GM21529 (cell line): ENCODE data around the gene MED16.
"Not testable (repeated sequence)": the region's sequence is repeated elsewhere in the genome, so short reads cannot be mapped to it uniquely, and the experiment has no call there.

ENCODE experiments used
- ATAC-seq: cut with Tn5 transposase; IDR thresholded peaks from one replicate; pipeline ENCODE4 v1.9.1; 2021; ENCODE audit not compliant: unreplicated experiment

MED16 gene

GRCh38 chr19:911197-912033 lies 18.4 kb upstream of the MED16 start:
- no peak for ATAC-seq

GRCh38 chr19:907183-907853 lies 14.3 kb upstream of the MED16 start:
- ATAC-seq, result no peak

- ATAC-seq, result no peak
These were observed 13.5 kb upstream of the MED16 start for GRCh38 chr19:906480-906879.

GRCh38 chr19:904545-904944 lies 11.6 kb upstream of the MED16 start:
- no peak for ATAC-seq

GRCh38 chr19:903266-903797 lies 10.3 kb upstream of the MED16 start:
- ATAC-seq, result no peak

- ATAC-seq, result no peak
These were observed 9.6 kb upstream of the MED16 start for GRCh38 chr19:902446-903226.

- ATAC-seq, result no peak
These were observed 9.0 kb upstream of the MED16 start for GRCh38 chr19:902093-902370.

GRCh38 chr19:901216-902092 lies 8.5 kb upstream of the MED16 start:
- no peak for ATAC-seq

GRCh38 chr19:900302-901111 lies 7.5 kb upstream of the MED16 start:
- ATAC-seq, result no peak

GRCh38 chr19:900043-900301 lies 7.0 kb upstream of the MED16 start:
- no peak for ATAC-seq

GRCh38 chr19:899336-900042 lies 6.5 kb upstream of the MED16 start:
- ATAC-seq, result no peak

- ATAC-seq, result no peak
These were observed 5.7 kb upstream of the MED16 start for GRCh38 chr19:898663-899062.

GRCh38 chr19:897442-898039 lies 4.6 kb upstream of the MED16 start:
- no peak for ATAC-seq

- ATAC-seq, result no peak
These were observed 4.0 kb upstream of the MED16 start for GRCh38 chr19:896999-897398.

- no peak for ATAC-seq
These were observed 3.4 kb upstream of the MED16 start for GRCh38 chr19:896434-896833.

- no peak for ATAC-seq
These were observed 619 bp downstream of the MED16 start for GRCh38 chr19:892243-892893.

- ATAC-seq, result not testable (repeated sequence)
These were observed 1.4 kb downstream of the MED16 start for GRCh38 chr19:891421-892200.

GRCh38 chr19:890831-891230 lies 2.2 kb downstream of the MED16 start:
- no peak for ATAC-seq
